ENCODE data around the gene ATP10D.

The ATP10D gene

DNA sequence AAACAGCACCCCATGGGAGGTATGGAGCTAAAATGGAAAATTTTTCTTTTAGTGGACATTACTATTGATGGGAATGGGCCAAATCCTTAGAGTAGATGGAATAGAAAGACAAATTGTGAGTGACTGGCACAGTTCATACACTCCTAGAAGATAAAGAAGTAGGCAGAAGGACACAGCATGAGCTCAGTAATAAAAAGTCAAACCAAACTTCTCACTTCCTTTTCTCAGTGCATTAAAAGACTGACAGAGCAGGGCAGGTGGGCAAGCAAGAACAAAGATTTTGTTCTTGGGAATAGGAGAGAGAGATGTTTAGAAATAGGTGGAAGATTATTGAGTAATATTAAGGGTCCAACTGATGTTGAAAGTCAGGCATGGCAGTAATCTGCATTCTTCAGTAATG, 132.5 kb downstream of the ATP10D start:
- H3K36me3 ChIP-seq (ENCODE audit: insufficient read depth, low read length): no peaks in the 10 kb centered on the region
- no peaks in the 10 kb centered on the region for H3K4me1 ChIP-seq (ENCODE audit: insufficient read depth, low read length)
- H3K9ac ChIP-seq (ENCODE audit: low read depth, low read length): no peak overlapping the region
- no peaks in the 10 kb centered on the region; the same call in 1 of the 2 replicates for H3K9me3 ChIP-seq (ENCODE audit: control insufficient read depth, insufficient read depth, low read length)

GRCh38 chr4:47619691-47620090, 134.6 kb downstream of the ATP10D start:
- H3K4me1 ChIP-seq (ENCODE audit: insufficient read depth, low read length): no peaks in the 10 kb centered on the region
- H3K36me3 ChIP-seq (ENCODE audit: insufficient read depth, low read length): no peaks in the 10 kb centered on the region
- no peak overlapping the region for H3K9ac ChIP-seq (ENCODE audit: low read depth, low read length)
- H3K9me3 ChIP-seq (ENCODE audit: control insufficient read depth, insufficient read depth, low read length): no peaks in the 10 kb centered on the region; the same call in 1 of the 2 replicates

DNA sequence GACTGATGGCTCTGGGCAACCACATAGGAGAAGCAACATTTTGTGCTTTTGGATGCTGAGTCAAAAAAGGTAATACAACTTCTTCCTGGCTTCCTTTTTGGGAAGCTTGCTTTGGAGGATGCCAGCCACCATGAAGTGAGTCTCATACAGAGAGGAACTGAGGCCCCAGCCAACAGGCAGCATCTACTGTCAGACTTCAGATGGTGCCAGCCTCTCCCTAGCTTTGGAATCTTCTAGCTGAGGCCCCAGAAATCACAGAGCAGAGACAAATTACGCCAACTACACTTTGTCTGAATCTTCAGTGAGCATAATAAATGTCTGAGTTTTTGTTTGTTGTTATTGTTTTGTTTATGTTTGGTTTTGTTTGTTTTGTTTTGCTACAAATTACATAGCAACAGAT, 136.1 kb downstream of the ATP10D start:
- H3K9me3 ChIP-seq (ENCODE audit: control insufficient read depth, insufficient read depth, low read length): no peaks in the 10 kb centered on the region; the same call in 1 of the 2 replicates
- H3K9ac ChIP-seq (ENCODE audit: low read depth, low read length): no peak overlapping the region
- no peaks in the 10 kb centered on the region for H3K4me1 ChIP-seq (ENCODE audit: insufficient read depth, low read length)
- H3K36me3 ChIP-seq (ENCODE audit: insufficient read depth, low read length): no peaks in the 10 kb centered on the region

- H3K36me3 ChIP-seq (ENCODE audit: insufficient read depth, low read length): no peaks in the 10 kb centered on the region
- no peaks in the 10 kb centered on the region; the same call in 1 of the 2 replicates for H3K9me3 ChIP-seq (ENCODE audit: control insufficient read depth, insufficient read depth, low read length)
- no peak overlapping the region for H3K9ac ChIP-seq (ENCODE audit: low read depth, low read length)
- no peaks in the 10 kb centered on the region for H3K4me1 ChIP-seq (ENCODE audit: insufficient read depth, low read length)
Measured at GRCh38 chr4:47624031-47624441, 139.0 kb downstream of the ATP10D start.

DNA sequence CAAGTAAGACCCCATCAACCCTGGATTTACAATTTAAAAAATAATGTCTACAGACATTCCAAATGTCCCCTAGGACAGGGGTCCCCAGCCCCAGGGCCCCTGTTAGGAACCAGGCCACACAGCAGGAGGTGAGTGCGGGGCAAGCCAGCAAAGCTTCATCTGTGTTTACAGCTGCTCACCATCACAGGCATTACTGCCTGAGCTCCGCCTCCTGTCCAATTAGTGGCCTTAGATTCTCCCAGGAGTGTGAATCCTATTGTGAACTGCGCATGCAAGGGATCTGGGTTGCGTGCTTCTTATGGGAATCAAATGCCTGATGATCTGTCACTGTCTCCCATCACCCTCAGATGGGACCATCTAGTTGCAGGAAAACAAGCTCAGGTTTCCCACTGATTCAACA, 146.1 kb downstream of the ATP10D start:
- no peaks in the 10 kb centered on the region for H3K4me1 ChIP-seq (ENCODE audit: insufficient read depth, low read length)
- no peak overlapping the region for H3K9ac ChIP-seq (ENCODE audit: low read depth, low read length)
- H3K9me3 ChIP-seq (ENCODE audit: control insufficient read depth, insufficient read depth, low read length): no peaks in the 10 kb centered on the region
- H3K36me3 ChIP-seq (ENCODE audit: insufficient read depth, low read length): no peaks in the 10 kb centered on the region

DNA sequence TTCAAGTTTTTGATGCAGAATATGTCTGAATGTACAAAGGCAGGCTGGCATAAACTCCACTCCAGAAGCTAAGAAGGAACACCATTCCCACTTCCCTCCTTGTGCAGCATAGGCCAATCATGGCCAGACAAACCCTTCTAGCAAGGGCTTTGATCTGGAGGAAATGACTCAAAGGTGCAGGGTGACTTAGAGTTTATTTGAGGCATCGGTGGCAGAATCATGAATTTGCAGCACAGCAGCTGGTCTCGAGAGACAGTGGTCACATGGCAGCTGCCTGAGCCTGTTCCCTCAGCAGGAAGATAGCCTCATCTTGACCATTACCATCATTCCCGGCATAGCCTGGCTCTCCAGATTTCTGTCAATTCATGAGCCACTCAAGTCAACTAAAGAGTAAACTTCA, 154.5 kb downstream of the ATP10D start:
- Histone ChIP-seq H3K36me3 (ENCODE audit: insufficient read depth, low read length) (no peaks in the 10 kb centered on the region), H3K9ac (ENCODE audit: low read depth, low read length) (no peak overlapping the region), H3K4me1 (ENCODE audit: insufficient read depth, low read length) (no peaks in the 10 kb centered on the region), H3K9me3 (ENCODE audit: control insufficient read depth, insufficient read depth, low read length) (no peaks in the 10 kb centered on the region)

GRCh38 chr4:47640911-47641310, 155.8 kb downstream of the ATP10D start:
- H3K9ac ChIP-seq (ENCODE audit: low read depth, low read length): no peak overlapping the region
- H3K4me1 ChIP-seq (ENCODE audit: insufficient read depth, low read length): no peaks in the 10 kb centered on the region
- no peaks in the 10 kb centered on the region for H3K36me3 ChIP-seq (ENCODE audit: insufficient read depth, low read length)
- H3K9me3 ChIP-seq (ENCODE audit: control insufficient read depth, insufficient read depth, low read length): no peaks in the 10 kb centered on the region

DNA sequence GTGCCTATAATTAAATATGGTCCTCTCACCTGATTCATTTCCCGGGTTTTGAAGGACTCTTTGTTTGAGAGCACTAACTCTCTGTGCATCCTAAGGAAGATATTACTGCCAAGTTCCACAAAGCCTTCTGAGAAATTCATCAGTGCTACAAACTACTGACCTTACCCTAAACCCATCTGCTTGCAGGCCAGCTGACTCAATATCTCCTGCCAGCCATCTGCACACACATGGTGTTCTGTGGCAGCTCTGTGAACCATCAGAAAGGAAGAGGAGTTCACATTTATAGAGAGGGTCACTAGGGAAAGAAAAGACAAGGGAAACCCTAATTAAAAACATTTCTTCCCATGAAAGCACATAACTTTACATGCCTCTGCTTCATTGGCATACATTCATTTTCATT, 156.7 kb downstream of the ATP10D start:
- no peaks in the 10 kb centered on the region for H3K36me3 ChIP-seq (ENCODE audit: insufficient read depth, low read length)
- no peak overlapping the region for H3K9ac ChIP-seq (ENCODE audit: low read depth, low read length)
- no peaks in the 10 kb centered on the region for H3K4me1 ChIP-seq (ENCODE audit: insufficient read depth, low read length)
- no peaks in the 10 kb centered on the region for H3K9me3 ChIP-seq (ENCODE audit: control insufficient read depth, insufficient read depth, low read length)

DNA sequence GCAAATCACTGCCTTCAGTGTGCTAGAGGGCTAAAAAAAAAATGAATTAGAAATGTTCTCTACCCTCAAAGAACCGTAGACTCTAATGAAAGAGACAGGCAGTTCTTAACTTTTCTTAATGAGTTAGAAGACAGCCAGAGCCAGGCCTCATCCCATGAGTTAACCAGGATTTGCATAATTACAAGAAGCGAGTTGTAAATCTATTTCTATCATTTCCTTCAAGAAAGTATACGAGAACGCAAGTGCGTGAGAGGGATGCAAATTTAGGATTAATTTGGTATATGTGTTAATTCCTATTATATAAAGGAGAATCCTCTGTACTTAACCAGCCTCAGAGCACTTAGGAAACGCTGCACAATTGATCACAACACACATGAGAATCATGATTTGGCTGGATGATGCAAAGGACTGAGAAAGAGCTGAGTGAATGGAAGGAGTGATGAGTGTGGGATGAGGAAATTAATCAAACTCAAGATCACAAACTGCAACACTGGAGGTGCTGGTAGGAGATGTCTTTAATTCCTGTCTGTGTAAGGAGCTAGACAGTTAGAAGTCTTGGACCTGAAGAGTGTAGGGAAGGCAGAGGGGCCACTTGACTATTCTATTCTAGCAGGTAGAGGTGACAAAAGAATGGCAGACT, 157.2 kb downstream of the ATP10D start:
- H3K4me1 ChIP-seq (ENCODE audit: insufficient read depth, low read length): no peaks in the 10 kb centered on the region
- no peaks in the 10 kb centered on the region for H3K9me3 ChIP-seq (ENCODE audit: control insufficient read depth, insufficient read depth, low read length)
- no peak overlapping the region for H3K9ac ChIP-seq (ENCODE audit: low read depth, low read length)
- H3K36me3 ChIP-seq (ENCODE audit: insufficient read depth, low read length): no peaks in the 10 kb centered on the region

Measured in ES-I3 (cell line).